ENCODE measurements around the gene KDM2B.

Gene KDM2B

DNA sequence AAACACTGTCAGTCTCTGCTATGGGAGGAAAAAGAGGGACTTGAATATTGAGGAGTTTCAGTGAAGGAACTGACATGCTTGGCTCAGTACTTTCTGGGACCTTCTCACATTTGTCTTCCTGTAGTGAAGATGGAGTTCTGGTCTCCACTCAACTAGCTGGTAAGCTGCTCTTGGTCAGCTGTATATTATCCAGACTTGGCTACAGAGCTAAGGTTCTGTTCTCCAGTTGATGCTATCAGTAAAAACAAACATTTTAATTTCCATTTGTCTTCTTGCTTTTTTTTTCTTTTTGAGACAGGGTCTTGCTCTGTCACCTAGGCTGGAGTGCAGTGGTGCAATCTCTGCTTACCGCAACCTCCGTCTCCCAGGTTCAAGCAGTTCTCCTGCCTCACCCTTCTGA is 175.6 kb downstream of the KDM2B start:
- no peak overlapping the region for H3K4me3 ChIP-seq (ENCODE audit: low read length)
- no peak for DNase-seq (ENCODE audit: low read depth)
- TF ChIP-seq, protein P1, sequence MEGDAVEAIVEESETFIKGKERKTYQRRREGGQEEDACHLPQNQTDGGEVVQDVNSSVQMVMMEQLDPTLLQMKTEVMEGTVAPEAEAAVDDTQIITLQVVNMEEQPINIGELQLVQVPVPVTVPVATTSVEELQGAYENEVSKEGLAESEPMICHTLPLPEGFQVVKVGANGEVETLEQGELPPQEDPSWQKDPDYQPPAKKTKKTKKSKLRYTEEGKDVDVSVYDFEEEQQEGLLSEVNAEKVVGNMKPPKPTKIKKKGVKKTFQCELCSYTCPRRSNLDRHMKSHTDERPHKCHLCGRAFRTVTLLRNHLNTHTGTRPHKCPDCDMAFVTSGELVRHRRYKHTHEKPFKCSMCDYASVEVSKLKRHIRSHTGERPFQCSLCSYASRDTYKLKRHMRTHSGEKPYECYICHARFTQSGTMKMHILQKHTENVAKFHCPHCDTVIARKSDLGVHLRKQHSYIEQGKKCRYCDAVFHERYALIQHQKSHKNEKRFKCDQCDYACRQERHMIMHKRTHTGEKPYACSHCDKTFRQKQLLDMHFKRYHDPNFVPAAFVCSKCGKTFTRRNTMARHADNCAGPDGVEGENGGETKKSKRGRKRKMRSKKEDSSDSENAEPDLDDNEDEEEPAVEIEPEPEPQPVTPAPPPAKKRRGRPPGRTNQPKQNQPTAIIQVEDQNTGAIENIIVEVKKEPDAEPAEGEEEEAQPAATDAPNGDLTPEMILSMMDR (conservative IDR thresholded peaks at IDR 0.05; ENCODE audit: low read length): no peak

DNA sequence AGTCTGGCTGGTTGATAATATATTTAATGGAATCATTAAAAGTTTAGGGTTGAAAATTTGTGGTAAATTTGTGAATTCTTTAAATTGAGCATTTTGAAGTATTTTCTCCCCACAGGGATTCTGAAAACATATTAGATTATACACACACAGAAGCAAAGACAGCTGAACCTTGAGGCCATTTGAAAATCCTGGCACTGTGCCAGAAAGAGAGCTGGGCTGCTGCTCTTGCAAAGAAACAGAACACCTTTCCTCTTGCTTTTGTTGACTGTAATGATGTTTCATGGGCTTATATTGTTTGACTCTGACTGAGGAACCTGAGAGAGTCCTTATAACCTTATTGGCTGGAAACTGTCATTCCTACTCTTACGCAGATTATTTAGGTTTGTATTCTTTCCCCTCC is 176.1 kb downstream of the KDM2B start:
- TF ChIP-seq, protein P1 (conservative IDR thresholded peaks at IDR 0.05; ENCODE audit: low read length): no peak
- DNase-seq (ENCODE audit: low read depth): no peak
- H3K4me3 ChIP-seq (ENCODE audit: low read length): no peak overlapping the region

DNA sequence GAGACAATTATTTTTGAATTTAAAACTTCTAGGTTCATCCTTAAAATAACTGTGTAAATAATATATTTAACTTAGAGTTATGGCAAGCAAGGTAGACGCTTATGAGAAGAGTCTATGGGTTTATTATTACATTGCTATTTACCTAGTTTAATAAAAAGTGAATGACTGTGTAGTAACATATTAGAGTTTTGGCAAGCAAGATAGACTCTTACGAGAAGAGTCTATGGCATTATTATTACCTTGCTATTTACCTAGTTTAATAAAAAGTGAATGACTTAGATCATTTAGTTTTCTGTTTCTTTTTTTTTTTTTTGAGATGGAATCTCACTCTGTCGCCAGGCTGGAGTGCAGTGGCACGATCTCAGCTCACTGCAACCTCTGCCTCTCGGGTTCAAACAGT is 177.1 kb downstream of the KDM2B start:
- TF ChIP-seq, protein P1 (conservative IDR thresholded peaks at IDR 0.05; ENCODE audit: low read length): no peak
- no peak for DNase-seq (ENCODE audit: low read depth)

DNA sequence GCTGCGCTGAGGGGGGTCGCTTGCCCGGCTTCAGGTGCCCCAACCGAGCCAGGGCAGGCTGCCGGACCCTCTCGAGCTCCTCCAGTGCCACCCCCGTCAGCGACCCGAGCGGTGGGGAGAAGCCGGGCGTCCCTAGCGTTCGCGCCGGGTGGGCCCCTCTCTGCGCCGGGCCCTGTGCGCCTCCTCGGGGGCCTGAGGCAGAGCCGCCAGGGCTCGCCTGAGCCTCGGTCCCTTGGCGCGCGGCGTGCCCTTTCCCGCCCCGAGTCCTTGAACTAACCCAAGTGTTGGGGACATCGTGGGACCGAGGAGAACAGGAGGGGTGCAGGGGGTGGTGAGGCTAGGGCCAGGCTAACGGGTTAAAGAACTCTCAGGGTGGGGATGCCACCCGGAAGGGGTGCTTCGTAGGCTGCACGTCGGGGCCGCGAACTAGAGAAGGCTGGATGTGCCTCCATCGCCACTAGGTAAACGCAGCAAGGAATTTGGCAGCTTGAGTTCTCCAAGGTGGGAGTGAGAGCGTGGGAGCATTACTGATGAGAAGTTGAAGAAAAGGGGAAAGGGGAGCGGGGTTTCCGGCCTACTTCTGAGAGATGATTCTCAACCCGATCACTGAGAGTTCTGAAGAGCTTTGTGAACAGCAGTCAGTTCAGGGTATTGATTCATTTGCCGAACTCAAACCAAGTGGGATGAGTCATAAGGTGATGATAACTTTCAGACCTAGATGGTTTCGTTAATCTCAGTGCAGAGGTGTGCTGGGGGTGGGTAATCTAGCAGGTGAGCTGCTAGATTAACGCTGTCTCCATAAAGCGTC is 180.3 kb downstream of the KDM2B start:
- peak overlapping the region; percentile 89 for H3K4me3 ChIP-seq (ENCODE audit: low read length)
- DNase-seq (ENCODE audit: low read depth): peak; percentile 17
- TF ChIP-seq, protein P1 (conservative IDR thresholded peaks at IDR 0.05; ENCODE audit: low read length): no peak

More for the DNA sequence above, 177.1 kb downstream of the KDM2B start:
- no peak overlapping the region for H3K4me3 ChIP-seq (ENCODE audit: low read length)

DNA sequence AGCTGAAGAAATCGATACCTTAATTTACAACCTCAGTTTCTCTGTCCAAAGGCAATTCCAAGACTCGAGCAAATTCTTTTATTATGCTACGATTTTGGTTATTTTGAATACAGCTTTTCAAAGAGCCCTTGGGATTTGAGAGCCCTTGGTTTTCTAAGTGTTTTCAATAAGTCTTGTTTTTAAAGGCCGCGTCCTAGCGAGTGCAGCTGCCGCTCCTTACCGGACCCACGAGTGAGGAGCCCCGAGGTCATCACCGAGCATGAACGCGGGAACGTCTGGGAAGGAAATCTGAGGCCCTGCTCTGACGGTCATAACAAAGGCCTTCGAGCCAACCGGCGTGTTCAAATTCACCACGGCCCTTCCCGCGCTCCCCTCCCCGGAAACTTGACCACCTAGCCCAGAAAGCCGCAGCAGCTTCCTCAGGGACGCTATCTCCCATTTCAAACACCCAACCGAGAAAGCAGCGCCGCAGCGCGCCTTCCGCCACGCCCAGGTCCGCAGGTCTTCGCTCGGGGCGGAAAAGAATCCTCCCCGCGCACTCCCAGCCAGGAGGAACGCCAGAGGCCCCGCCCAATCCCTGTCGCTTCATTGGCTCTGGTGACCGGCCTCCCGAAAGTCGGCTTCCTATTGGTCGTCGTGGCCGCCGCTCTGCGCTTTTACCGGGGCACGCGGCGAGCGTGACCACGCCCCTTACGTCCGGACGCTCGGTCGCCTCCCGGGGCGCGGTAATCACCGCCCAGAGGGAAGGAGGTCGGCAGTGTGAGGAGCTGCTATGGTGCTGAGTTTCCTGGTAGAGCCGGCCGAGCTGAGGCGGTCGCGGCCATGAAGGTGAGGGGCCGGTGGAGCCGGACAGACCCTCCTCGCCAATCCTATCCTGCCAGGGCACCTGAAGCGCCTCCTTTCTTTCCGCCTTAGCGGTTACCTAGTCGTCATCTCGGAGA is 181.2 kb downstream of the KDM2B start, which contains the start of gene RNF34:
TSS of gene RNF34 (plus strand) at position 728 of the 941 bp plus-strand sequence. CDS start at position 823, 95 bp downstream.
- TF ChIP-seq, protein P1 (conservative IDR thresholded peaks at IDR 0.05; ENCODE audit: low read length): no peak; the same call in 1 of the 2 replicates
- peak; percentile 97 for DNase-seq (ENCODE audit: low read depth)
- peak within 1 kb of the TSS; percentile 89 for H3K4me3 ChIP-seq (ENCODE audit: low read length)

DNA sequence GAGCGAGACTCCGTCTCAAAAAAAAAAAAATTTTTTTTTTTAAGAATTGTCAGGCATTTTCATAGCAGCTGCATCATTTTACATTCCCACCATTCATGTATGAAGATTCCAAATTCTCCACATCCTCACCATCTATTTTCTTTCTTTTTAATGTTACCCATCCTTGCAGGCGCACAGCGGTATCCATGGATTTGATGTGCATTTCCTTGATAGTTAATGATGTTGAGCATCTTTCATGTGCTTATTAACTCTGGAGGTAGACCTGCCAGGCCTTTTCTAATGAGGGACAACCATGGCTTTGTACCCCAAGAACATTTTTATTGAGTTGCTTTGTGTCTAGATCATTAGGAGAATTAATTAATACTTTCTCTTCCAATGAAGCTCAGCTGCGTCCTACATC is 182.5 kb downstream of the KDM2B start:
- no peak overlapping the region for H3K4me3 ChIP-seq (ENCODE audit: low read length)
- no peak for DNase-seq (ENCODE audit: low read depth)
- TF ChIP-seq, protein P1 (conservative IDR thresholded peaks at IDR 0.05; ENCODE audit: low read length): no peak
